PC-9 (cell line): ENCODE data around the gene SPON1. TPM values are rescaled to one million over a fixed set of nuclear protein-coding genes. Genes with fewer than 3 reads are reported as not detected.

ENCODE experiments used
- BruUV-seq: library from RNA; stranded (reverse); fragments of 400-500 nt; replicated peaks from 2 replicates; lab custom pipeline; 2021; lab: Mats Ljungman, UMichigan
- CTCF ChIA-PET: fragments of 300-600 bp; sonication (Branson Sonifier 250); formaldehyde crosslinking; loops from one replicate; lab custom pipeline; 2022; ENCODE audit warnings: antibody characterized with exemption; lab: Charles Lee
- POLR2A ChIA-PET: fragments of 300-600 bp; sonication (Branson Sonifier 250); formaldehyde crosslinking; loops from one replicate; lab custom pipeline; 2022; ENCODE audit warnings: antibody characterized with exemption; ENCODE audit not compliant: unreplicated experiment; lab: Charles Lee
- DNase-seq, 2 experiments: peaks; one replicate each; pipeline versions ENCODE4 v3.0.0 to v3.0.0-alpha.2; 2015 to 2022; ENCODE audit warnings: mixed read lengths in 1 of 2
- H2AFZ ChIP-seq: fragments of 200-600 bp; sonication (generic); 2 replicates; pipeline ENCODE4 v1.8.1; 2017; ENCODE audit warnings: antibody characterized with exemption
- H3F3A ChIP-seq: fragments of 200-600 bp; sonication (generic); 2 replicates; pipeline ENCODE4 v1.8.1; 2017; ENCODE audit warnings: antibody characterized with exemption, mild to moderate bottlenecking, low read depth; ENCODE audit not compliant: insufficient read depth
- H3K27ac ChIP-seq: fragments of 200-600 bp; sonication (generic); 2 replicates; pipeline ENCODE4 v1.6.1; 2016; ENCODE audit warnings: mixed run types
- H3K27me3 ChIP-seq: fragments of 200-600 bp; sonication (generic); 2 replicates; pipeline ENCODE4 v1.6.1; 2016; ENCODE audit warnings: low read depth, mixed run types; ENCODE audit not compliant: insufficient read depth
- H3K36me3 ChIP-seq: fragments of 200-600 bp; sonication (generic); 2 replicates; pipeline ENCODE4 v1.6.1; 2016; ENCODE audit warnings: low read depth, mixed run types
- H3K4me1 ChIP-seq: fragments of 200-600 bp; sonication (generic); replicated peaks from 2 replicates; pipeline ENCODE4 v1.6.1; 2016; ENCODE audit warnings: mixed run types; ENCODE audit not compliant: insufficient read depth
- H3K4me2 ChIP-seq: fragments of 200-600 bp; sonication (generic); 2 replicates; pipeline ENCODE4 v1.6.1; 2017; ENCODE audit warnings: mixed run types
- H3K4me3 ChIP-seq: fragments of 200-600 bp; sonication (generic); 2 replicates; pipeline ENCODE4 v1.6.1; 2016; ENCODE audit warnings: mixed run types
- H3K79me2 ChIP-seq: fragments of 200-600 bp; sonication (generic); 2 replicates; pipeline ENCODE4 v1.6.1; 2017; ENCODE audit warnings: low read depth, mixed run types
- H3K9me2 ChIP-seq: fragments of 200-600 bp; sonication (generic); 2 replicates; pipeline ENCODE4 v1.8.1; 2017; ENCODE audit warnings: mild to moderate bottlenecking; ENCODE audit not compliant: insufficient read depth
- H3K9me3 ChIP-seq: fragments of 200-600 bp; sonication (generic); 2 replicates; pipeline ENCODE4 v1.8.1; 2016; ENCODE audit warnings: low read depth; ENCODE audit not compliant: insufficient read depth
- H4K20me1 ChIP-seq: fragments of 200-600 bp; sonication (generic); 2 replicates; pipeline ENCODE4 v1.8.1; 2017; ENCODE audit not compliant: insufficient read depth
- EZH2 ChIP-seq: fragments of 200-600 bp; sonication (generic); IDR thresholded peaks from 2 replicates; pipeline ENCODE4 v1.8.0; 2017; ENCODE audit warnings: antibody characterized with exemption, low read depth
- intact Hi-C: fragments of 100-400 bp; cut with micrococcal nuclease; formaldehyde crosslinking; loops from one replicate; pipeline ENCODE4 v1.10.0; 2022; ENCODE audit not compliant: unreplicated experiment
- total RNA-seq: library from RNA; stranded (reverse); gene quantifications from 2 replicates; pipeline ENCODE4 v1.2.3, GENCODE V29; 2021
- TF ChIP-seq, protein P1 (sequence below): fragments of 200-600 bp; sonication (generic); conservative IDR thresholded peaks from 2 replicates; pipeline ENCODE4 v1.6.1; 2017; ENCODE audit warnings: mixed run types, antibody characterized with exemption, mild to moderate bottlenecking, moderate library complexity

The SPON1 gene
- total RNA-seq, 1 experiment from 2014 or later = 0.70 TPM

DNA sequence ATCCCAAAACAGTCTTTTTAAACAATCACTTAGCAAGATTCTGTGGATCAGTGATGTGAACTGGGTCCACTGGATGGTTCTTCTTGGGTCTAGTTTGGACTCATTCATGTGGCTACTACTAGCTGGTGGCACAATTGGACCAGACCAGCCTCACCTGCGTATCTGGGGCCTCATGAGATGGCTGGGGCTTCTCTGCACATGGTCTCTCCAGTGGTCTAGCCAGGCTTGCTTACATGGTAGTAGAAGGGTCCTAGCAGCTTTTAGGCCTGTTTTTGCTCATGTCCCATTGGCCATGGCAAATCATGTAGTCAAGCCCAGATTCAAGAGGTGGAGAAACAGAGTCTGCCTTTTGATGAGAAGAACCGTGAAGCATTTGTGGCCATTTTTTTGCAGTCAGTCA, 302.4 kb downstream of the SPON1 start:
- Histone ChIP-seq H3K27me3 (no peaks in the 10 kb centered on the region), H3K9me3 (no peaks in the 10 kb centered on the region), H3F3A (no peaks in the 10 kb centered on the region), H3K27ac (no peak overlapping the region), H3K79me2 (no peaks in the 10 kb centered on the region), H3K9me2 (no peaks in the 10 kb centered on the region), H3K4me2 (no peak overlapping the region), H4K20me1 (no peaks in the 10 kb centered on the region), H3K4me1 (no peaks in the 10 kb centered on the region), H3K36me3 (no peaks in the 10 kb centered on the region), H2AFZ (no peak overlapping the region), H3K4me3 (no peak overlapping the region)
- intact Hi-C loops = no loop called here
- ChIA-PET POLR2A (interaction anchor here (0.7 kb wide), 1 partner anchor 86 kb away, joined by 3 read pairs; no protein-coding TSS in a partner anchor), CTCF (no interaction called here)
- no peak for DNase-seq
- TF ChIP-seq EZH2 = no peak
- TF ChIP-seq, protein P1, sequence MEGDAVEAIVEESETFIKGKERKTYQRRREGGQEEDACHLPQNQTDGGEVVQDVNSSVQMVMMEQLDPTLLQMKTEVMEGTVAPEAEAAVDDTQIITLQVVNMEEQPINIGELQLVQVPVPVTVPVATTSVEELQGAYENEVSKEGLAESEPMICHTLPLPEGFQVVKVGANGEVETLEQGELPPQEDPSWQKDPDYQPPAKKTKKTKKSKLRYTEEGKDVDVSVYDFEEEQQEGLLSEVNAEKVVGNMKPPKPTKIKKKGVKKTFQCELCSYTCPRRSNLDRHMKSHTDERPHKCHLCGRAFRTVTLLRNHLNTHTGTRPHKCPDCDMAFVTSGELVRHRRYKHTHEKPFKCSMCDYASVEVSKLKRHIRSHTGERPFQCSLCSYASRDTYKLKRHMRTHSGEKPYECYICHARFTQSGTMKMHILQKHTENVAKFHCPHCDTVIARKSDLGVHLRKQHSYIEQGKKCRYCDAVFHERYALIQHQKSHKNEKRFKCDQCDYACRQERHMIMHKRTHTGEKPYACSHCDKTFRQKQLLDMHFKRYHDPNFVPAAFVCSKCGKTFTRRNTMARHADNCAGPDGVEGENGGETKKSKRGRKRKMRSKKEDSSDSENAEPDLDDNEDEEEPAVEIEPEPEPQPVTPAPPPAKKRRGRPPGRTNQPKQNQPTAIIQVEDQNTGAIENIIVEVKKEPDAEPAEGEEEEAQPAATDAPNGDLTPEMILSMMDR = no peak
- no TSS peak for BruUV-seq

DNA sequence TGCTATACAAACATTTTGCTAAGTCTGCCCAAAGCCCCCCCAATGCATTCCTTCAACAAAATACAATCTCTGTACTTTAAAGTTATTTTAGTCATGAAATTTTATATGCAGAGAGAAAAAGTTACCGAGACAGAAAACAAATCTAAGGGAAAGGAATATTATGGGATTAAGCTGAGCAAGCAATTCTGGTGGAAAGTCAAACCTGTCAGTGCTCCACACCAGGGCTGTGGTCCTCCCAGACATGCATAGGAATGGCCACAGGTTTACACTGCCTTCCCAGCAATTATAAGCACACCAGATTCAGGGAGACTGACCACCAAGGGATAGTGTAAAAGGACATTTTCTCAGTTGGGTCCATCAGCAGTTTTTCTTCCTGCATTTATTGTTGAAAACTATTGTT, 304.1 kb downstream of the SPON1 start:
- CTCF ChIA-PET = no interaction called here
- BruUV-seq = no TSS peak
- Histone ChIP-seq H3F3A (no peaks in the 10 kb centered on the region), H3K4me3 (no peak overlapping the region), H3K9me2 (no peaks in the 10 kb centered on the region), H3K9me3 (no peaks in the 10 kb centered on the region), H3K27me3 (no peaks in the 10 kb centered on the region), H4K20me1 (no peaks in the 10 kb centered on the region), H3K4me1 (no peaks in the 10 kb centered on the region), H3K27ac (no peak overlapping the region), H3K4me2 (no peak overlapping the region), H2AFZ (no peak overlapping the region), H3K36me3 (no peaks in the 10 kb centered on the region), H3K79me2 (no peaks in the 10 kb centered on the region)
- intact Hi-C loops = no loop called here
- POLR2A ChIA-PET = no interaction called here
- TF ChIP-seq, protein P1 = no peak
- TF ChIP-seq EZH2 = no peak
- no peak for DNase-seq

DNA sequence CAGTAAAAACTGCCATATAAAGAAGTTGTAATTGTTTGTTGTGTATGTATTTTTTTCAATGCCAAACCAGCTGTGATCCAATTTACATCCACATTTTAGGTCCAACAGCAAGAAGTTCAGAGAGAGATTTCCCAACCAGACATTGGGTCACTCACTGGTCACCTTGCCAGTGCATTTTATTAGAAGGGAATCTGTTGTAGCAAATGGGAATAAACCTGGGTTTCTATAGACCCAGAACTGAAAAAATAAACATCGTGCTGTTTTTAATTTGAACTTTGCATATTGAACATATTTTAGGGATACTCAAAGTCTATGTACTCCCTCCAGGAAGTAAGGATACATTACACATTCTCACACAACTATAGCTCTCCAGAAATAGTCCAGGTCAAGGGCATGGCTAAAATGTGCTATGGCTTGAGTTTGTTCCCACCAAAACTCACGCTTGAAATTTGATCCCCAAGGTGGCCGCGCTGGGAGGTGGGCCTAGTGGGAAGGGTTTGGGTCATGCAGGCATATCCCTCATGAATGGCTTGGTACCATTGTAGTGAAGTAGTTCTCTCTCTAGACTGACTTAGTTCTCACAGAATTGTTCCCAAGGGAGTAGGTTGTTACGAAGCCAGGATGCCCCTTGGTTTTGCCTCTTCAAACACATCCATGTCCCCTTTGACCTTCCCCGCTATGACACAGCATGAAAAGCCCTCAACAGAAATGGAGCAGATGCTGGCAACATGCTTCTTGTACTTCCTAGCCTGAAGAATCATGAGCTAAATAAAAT, 305.5 kb downstream of the SPON1 start:
- H3K27me3 ChIP-seq = no peaks in the 10 kb centered on the region
- H2AFZ ChIP-seq = no peak overlapping the region
- no peaks in the 10 kb centered on the region for H3F3A ChIP-seq
- H4K20me1 ChIP-seq = no peaks in the 10 kb centered on the region
- H3K9me3 ChIP-seq = no peaks in the 10 kb centered on the region
- no peak overlapping the region for H3K4me2 ChIP-seq
- ChIA-PET CTCF (no interaction called here), POLR2A (no interaction called here)
- H3K79me2 ChIP-seq = no peaks in the 10 kb centered on the region
- H3K4me1 ChIP-seq = no peaks in the 10 kb centered on the region
- no peak for TF ChIP-seq EZH2
- TF ChIP-seq, protein P1 = no peak
- no peak overlapping the region for H3K27ac ChIP-seq
- no peak overlapping the region for H3K4me3 ChIP-seq
- H3K9me2 ChIP-seq = no peaks in the 10 kb centered on the region
- intact Hi-C loops = no loop called here
- no peaks in the 10 kb centered on the region for H3K36me3 ChIP-seq
- DNase-seq = no peak
- no TSS peak for BruUV-seq
